ENCODE data around the gene FXYD6.
"Not testable (repeated sequence)": the region's sequence is repeated elsewhere in the genome, so short reads cannot be mapped to it uniquely, and the experiment has no call there.

The FXYD6 gene

GRCh38 chr11:117876341-117877119 lies at the start of gene FXYD6:
Gene FXYD6 (minus strand): TSS chr11:117876658. CDS start chr11:117842776, 33,882 bp downstream.
- no peak for DNase-seq

- not testable (repeated sequence) for DNase-seq
These were observed 49.7 kb upstream of the FXYD6 start for GRCh38 chr11:117926166-117926565.

GRCh38 chr11:117925198-117925925 lies 48.9 kb upstream of the FXYD6 start:
- no peak for DNase-seq

GRCh38 chr11:117924631-117925170 lies 48.2 kb upstream of the FXYD6 start:
- no peak for DNase-seq

- DNase-seq, result no peak
These were observed 47.3 kb upstream of the FXYD6 start for GRCh38 chr11:117923773-117924172.

- no peak for DNase-seq
These were observed 46.8 kb upstream of the FXYD6 start for GRCh38 chr11:117923275-117923674.

- no peak for DNase-seq
These were observed 45.4 kb upstream of the FXYD6 start for GRCh38 chr11:117921893-117922292.

- no peak for DNase-seq
These were observed 45.0 kb upstream of the FXYD6 start for GRCh38 chr11:117921456-117921855.

GRCh38 chr11:117919781-117920221 lies 43.3 kb upstream of the FXYD6 start:
- DNase-seq, result no peak

GRCh38 chr11:117919341-117919740 lies 42.9 kb upstream of the FXYD6 start:
- no peak for DNase-seq

- no peak for DNase-seq
These were observed 42.2 kb upstream of the FXYD6 start for GRCh38 chr11:117918366-117919255.

- no peak for DNase-seq
These were observed 41.2 kb upstream of the FXYD6 start for GRCh38 chr11:117917591-117918151.

GRCh38 chr11:117916956-117917355 lies 40.5 kb upstream of the FXYD6 start:
- no peak for DNase-seq

GRCh38 chr11:117915672-117916235 lies 39.3 kb upstream of the FXYD6 start:
- DNase-seq, result no peak

- DNase-seq, result no peak
These were observed 38.6 kb upstream of the FXYD6 start for GRCh38 chr11:117914991-117915618.

GRCh38 chr11:117914398-117914761 lies 37.9 kb upstream of the FXYD6 start:
- no peak for DNase-seq

- DNase-seq, result no peak
These were observed 37.4 kb upstream of the FXYD6 start for GRCh38 chr11:117913736-117914397.

- no peak for DNase-seq
These were observed 36.0 kb upstream of the FXYD6 start for GRCh38 chr11:117912497-117912896.

- no peak for DNase-seq
These were observed 35.2 kb upstream of the FXYD6 start for GRCh38 chr11:117911694-117912093.

- no peak for DNase-seq
These were observed 34.6 kb upstream of the FXYD6 start for GRCh38 chr11:117910941-117911655.
